Activated naive CD8-positive, alpha-beta T cell treated with anti-CD3 and anti-CD28 coated beads for 36 hours (primary cell): ENCODE results near the gene CSMD2. TPM values are rescaled to one million over a fixed set of nuclear protein-coding genes. Genes with fewer than 3 reads are reported as not detected.

Source experiments
- DNase-seq: peaks from one replicate; pipeline ENCODE4 v3.0.0; 2021
- H3K27ac Mint-ChIP-seq: one replicate; pipeline ENCODE4 v1.8.0; 2022; ENCODE audit warnings: mild to moderate bottlenecking, moderate library complexity, mixed read lengths
- H3K27me3 Mint-ChIP-seq: one replicate; pipeline ENCODE4 v1.8.0; 2022; ENCODE audit warnings: mild to moderate bottlenecking, mixed read lengths
- H3K36me3 Mint-ChIP-seq: one replicate; pipeline ENCODE4 v1.8.0; 2021; ENCODE audit warnings: mild to moderate bottlenecking, mixed read lengths
- H3K4me1 Mint-ChIP-seq: one replicate; pipeline ENCODE4 v1.8.0; 2021; ENCODE audit warnings: mixed read lengths
- H3K4me3 Mint-ChIP-seq: one replicate; pipeline ENCODE4 v1.8.0; 2022; ENCODE audit warnings: mild to moderate bottlenecking, moderate library complexity, mixed read lengths
- H3K9me3 Mint-ChIP-seq: one replicate; pipeline ENCODE4 v1.8.0; 2022; ENCODE audit warnings: mixed read lengths
- total RNA-seq, 2 experiments: library from RNA; stranded (reverse); gene quantifications; one replicate each; pipeline ENCODE4 v1.2.3, GENCODE V29; 2021

Gene CSMD2
- total RNA-seq, 2 experiments from 2014 or later = not detected

DNA sequence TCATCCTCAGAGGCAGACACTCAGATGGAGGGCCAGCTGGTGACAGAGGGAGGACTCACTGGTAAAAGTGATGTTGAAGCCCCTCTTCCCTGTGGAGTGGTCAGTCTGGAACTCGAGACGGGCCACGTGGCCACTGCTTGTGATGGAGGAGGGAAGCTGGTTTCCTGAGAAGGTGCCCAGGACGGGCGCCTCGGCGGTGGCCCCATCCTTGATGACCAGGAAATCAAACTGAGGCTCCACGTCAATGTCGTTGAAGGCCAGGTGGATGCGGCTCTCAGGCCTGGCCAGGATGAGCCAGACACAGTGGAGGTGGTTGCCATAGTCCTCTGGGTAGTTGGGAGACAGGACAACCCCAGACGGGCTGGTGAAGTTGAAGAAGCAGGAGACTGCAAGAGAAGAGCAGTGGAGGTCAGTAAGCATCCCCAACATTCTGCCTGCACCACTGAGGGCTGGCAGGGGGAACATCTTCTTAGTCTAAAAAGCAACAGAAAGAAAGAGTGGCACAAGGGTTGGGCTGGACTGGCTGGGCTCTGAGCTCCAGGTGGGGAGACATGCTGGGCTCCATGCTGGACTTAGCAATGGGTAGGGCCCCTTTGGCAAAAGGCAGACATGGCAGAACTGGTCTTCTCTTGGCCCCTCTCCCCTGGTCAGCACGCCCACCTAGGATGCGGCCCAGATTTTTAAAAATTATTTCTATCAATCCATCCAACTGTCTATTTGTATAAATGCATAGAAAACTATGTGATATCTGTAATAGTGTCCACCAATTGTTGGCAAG lies 421.6 kb downstream of the CSMD2 start:
- peaks cover 16% of the 10 kb centered on the region for H3K27me3 Mint-ChIP-seq

DNA sequence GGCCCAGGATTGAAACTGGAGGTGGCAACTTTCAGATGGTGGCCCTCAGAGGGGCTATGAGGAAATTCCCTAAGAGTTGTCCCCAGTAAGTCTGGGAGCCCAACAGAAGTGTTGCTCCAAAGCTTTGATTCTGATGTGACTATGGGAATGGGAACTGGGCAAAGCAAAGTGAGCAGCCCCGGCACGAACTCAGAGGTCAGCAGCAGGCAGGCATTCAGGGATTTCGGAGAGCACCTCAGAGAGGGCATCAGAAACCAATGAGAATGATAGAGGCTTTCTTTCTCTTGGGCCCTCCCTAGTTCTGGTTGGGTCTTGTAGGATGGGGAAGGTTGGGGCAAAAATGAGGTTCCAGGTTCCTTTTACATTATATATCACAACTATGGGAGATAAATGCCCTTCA lies 422.4 kb downstream of the CSMD2 start:
- no peaks in the 10 kb centered on the region for H3K36me3 Mint-ChIP-seq
- H3K9me3 Mint-ChIP-seq = no peaks in the 10 kb centered on the region
- no peak overlapping the region for H3K27ac Mint-ChIP-seq

More for the DNA sequence above, 421.6 kb downstream of the CSMD2 start:
- no peak for DNase-seq
- Mint-ChIP-seq H3K9me3 (no peaks in the 10 kb centered on the region), H3K27ac (no peak overlapping the region), H3K4me1 (no peaks in the 10 kb centered on the region), H3K4me3 (no peak overlapping the region), H3K36me3 (no peaks in the 10 kb centered on the region)

DNA sequence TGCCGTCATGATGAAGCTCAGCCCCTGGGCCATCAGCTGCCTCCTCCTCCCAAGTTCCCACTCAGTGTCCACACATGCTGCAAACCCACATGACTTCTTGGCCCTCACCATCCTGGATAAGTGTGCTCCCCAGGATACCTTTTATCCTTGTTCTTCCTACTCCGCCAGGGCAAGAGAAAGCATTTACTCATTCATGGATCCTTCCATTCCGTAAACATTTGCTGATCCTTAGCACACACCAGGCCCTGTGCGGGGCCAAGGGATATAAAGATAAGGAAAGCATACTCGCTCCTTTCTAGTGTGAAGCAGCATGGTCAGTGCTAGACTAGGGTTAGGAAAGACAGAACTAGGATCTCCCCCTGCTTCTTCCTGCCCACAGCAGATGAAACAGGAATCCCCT lies 423.3 kb downstream of the CSMD2 start:
- Mint-ChIP-seq H3K4me1 (no peaks in the 10 kb centered on the region), H3K27ac (no peak overlapping the region), H3K36me3 (no peaks in the 10 kb centered on the region), H3K27me3 (peaks cover 16% of the 10 kb centered on the region), H3K9me3 (no peaks in the 10 kb centered on the region), H3K4me3 (no peak overlapping the region)
- DNase-seq = no peak

More for the DNA sequence above, 422.4 kb downstream of the CSMD2 start:
- no peak for DNase-seq
- H3K4me3 Mint-ChIP-seq = no peak overlapping the region
- H3K4me1 Mint-ChIP-seq = no peaks in the 10 kb centered on the region
- H3K27me3 Mint-ChIP-seq = peaks cover 16% of the 10 kb centered on the region

DNA sequence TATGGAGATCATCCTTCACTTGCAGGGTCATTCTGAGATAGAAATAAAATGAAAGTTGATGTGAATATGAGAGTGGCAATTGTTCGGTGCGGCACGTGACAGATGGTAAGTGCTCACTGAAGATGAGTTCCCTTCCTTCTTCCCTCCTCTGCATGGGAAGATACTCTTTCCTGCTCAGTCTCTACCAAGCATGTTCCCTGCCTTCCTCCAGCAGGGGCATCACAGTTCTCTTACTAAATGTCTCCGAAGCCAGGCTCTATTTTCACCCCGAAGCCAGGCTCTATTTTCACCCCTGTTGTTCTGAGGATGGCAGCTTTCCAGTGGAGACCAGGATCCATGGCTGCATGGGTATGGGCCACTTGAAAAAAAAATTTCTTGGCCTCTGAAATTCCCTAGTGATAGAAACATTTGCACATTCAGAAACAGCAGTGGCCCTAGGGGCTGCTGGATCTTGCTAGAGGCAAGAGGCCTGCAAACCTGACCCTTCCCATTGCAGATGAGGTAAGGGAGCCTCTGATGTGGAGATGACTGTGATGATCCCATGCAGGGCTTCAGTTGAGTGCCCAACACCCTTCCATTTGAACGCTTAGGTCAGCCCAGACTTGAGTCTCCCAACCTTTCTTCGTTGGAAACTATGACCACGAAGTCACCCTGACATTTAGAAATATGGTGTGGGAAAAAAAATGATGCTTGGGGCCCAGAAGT lies 424.8 kb downstream of the CSMD2 start:
- H3K4me1 Mint-ChIP-seq = no peaks in the 10 kb centered on the region
- H3K36me3 Mint-ChIP-seq = no peaks in the 10 kb centered on the region
- H3K4me3 Mint-ChIP-seq = no peak overlapping the region
- H3K27me3 Mint-ChIP-seq = peaks cover 12% of the 10 kb centered on the region
- no peak for DNase-seq
- H3K27ac Mint-ChIP-seq = no peak overlapping the region
- H3K9me3 Mint-ChIP-seq = no peaks in the 10 kb centered on the region

DNA sequence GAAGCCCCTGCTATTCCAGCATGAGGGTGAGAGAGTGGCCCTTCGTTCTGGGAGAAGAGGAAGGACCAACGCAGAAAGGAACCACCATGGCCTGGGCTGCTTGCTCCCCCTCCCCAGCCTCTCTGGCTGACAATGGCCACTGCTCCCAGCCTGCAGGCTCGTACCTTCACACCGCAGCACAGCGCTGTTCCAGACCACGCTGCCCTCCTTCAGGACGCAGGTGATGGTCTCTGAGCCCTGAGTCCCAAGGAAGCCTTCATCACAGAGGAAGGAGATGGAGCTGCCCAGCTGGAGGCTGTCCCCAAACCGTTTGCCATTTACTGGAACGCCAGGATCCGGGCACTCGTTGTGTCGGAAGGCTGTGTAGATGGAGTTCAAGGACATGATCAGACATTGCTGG lies 426.1 kb downstream of the CSMD2 start:
- Mint-ChIP-seq H3K27me3 (peaks cover 15% of the 10 kb centered on the region), H3K27ac (no peak overlapping the region), H3K9me3 (no peaks in the 10 kb centered on the region), H3K4me1 (no peaks in the 10 kb centered on the region), H3K4me3 (no peak overlapping the region), H3K36me3 (no peaks in the 10 kb centered on the region)
- no peak for DNase-seq

DNA sequence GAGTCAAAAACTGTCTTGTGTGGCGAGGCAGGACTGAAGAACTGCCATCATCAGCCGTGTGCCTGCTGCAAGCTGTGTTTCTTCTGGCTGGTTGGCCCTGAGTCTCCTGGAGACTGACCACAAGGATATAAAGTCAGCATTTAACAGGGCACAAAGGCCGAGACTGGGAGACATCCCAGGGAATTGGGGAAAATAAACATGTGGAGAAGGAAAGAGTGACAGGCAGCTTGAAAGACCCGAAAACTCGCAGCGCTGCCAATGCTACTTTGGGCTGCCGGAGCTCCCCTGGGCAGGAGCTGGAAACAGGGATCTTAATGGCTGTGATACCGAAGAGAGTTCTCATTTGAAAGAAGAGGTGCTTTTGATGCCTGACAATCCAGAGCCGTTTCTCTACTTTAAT lies 426.5 kb downstream of the CSMD2 start:
- Mint-ChIP-seq H3K27ac (no peak overlapping the region), H3K9me3 (no peaks in the 10 kb centered on the region), H3K27me3 (peaks cover 15% of the 10 kb centered on the region), H3K36me3 (no peaks in the 10 kb centered on the region), H3K4me3 (no peak overlapping the region), H3K4me1 (no peaks in the 10 kb centered on the region)
- DNase-seq = no peak

DNA sequence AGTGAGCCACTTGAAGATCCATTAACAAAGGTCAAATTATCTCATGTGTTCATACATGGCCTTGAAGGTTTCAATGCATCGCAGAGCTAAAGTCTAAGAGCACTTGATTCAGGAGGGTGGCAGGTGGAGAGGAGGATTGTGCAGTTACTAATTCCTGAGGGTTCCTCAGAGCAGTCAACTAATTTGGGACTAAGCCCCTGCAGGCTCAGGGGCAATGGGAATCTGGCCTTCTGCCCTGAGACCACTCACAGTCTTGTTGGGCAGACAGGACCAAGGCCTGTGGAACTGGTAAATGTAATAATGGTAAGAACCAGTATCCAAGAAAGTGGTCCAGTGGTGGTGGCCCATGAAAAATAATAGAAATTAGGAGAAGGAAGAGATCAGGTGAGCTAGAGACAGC lies 428.5 kb downstream of the CSMD2 start:
- Mint-ChIP-seq H3K4me3 (no peak overlapping the region), H3K4me1 (no peaks in the 10 kb centered on the region)
- no peak for DNase-seq

DNA sequence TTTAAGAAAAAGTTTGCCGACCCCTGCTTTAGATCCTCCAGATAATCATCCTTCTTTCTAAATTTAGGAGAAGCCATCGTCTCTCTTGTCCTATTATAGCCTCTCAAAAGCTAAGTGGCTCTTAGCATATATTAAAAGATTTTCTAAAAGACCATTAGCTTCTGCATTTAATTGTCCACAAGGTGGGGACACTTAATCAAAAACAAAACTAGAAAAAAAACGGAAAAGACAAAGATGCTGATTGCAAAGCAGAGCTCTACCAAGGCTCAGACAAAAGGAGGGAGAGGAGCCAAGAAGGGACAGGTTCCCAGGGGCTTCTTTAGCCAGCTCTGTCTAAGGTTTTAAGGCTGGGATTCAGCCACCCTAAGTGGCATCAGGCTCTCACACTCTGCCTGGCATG lies 429.4 kb downstream of the CSMD2 start:
- Mint-ChIP-seq H3K27ac (no peak overlapping the region), H3K9me3 (no peaks in the 10 kb centered on the region), H3K4me3 (no peak overlapping the region), H3K4me1 (no peaks in the 10 kb centered on the region), H3K27me3 (peaks cover 11% of the 10 kb centered on the region), H3K36me3 (no peaks in the 10 kb centered on the region)
- no peak for DNase-seq

More for the DNA sequence above, 428.5 kb downstream of the CSMD2 start:
- Mint-ChIP-seq H3K27me3 (peaks cover 11% of the 10 kb centered on the region), H3K27ac (no peak overlapping the region), H3K36me3 (no peaks in the 10 kb centered on the region), H3K9me3 (no peaks in the 10 kb centered on the region)

DNA sequence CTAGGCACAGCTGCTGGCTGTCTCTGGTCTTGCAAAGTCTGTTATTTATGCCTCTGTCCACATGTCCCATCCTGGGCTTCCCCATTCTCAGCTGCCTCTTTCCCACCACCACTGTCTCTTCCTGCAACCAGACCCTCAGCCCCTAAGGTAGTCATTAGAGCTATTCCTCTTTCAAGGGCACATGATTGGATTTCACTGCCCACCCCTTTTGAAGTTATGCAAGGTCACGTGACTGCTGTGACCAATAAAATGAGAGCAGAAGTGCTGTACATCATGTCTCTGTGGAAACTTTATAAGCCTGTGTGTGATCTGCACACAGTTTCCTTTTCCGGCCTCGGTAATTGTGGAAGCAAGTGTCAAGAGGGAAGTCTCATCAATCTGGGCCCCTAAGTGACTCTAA lies 437.7 kb downstream of the CSMD2 start:
- H3K36me3 Mint-ChIP-seq = no peaks in the 10 kb centered on the region
- no peak overlapping the region for H3K27ac Mint-ChIP-seq
- H3K27me3 Mint-ChIP-seq = peaks cover 10% of the 10 kb centered on the region
- DNase-seq = no peak
- no peaks in the 10 kb centered on the region for H3K9me3 Mint-ChIP-seq
- H3K4me1 Mint-ChIP-seq = no peaks in the 10 kb centered on the region
- H3K4me3 Mint-ChIP-seq = no peak overlapping the region

DNA sequence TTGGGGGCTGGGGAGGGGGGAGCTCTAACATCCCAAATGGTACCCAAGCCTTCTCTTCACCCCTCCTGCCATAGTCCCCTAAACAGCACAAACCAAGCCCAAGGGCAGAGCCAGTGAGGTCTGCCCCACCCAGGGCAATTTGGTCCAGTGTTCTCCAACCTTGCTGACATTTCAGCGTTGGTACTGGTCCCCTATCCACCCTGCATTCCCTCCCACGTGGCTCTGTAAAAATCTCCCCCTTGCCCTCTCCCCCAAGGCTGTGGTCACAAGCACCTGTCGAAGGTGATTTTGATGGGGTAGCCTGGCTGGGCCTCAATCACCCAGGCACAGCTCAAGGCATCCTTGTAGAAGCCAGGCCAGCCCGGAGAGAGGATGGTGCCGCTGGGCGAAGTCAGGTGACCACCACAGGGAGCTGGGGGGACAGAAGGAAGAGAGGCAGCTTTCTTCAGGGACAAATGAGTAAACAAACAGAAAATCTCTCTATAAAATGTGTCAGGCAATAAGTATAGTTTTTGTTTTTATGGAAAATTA lies 438.7 kb downstream of the CSMD2 start:
- no peaks in the 10 kb centered on the region for H3K4me1 Mint-ChIP-seq
- no peaks in the 10 kb centered on the region for H3K9me3 Mint-ChIP-seq
- DNase-seq = no peak
- no peak overlapping the region for H3K4me3 Mint-ChIP-seq
- peaks cover 10% of the 10 kb centered on the region for H3K27me3 Mint-ChIP-seq
- no peak overlapping the region for H3K27ac Mint-ChIP-seq
- H3K36me3 Mint-ChIP-seq = no peaks in the 10 kb centered on the region

DNA sequence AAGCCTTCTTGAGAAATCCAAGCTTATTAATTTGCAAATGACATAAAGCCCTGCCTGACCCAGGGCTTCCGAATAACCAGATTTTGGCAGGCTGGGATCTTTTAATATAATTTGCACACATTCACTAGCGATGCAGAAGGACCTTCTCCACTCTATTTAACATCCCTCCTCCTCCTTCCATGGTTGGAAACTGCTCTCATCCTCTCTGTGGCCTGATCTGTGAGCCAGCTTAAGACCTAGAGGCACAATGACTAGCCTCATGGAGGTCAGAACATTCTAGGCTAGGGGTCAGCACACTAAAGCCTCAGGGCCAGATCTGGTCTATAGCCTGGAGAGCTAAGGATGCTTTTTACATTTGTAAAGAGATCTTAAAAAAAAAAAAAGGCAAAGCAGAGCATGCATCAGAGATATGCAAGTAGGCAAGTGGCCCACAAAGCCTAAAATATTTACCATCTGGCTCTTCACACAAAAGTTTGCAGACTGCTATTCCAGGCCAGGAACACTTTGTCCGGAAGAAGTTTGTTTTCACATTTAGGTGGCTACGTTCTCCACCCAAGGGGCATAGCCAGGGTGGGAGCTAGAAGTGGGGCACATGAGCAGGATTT lies 439.4 kb downstream of the CSMD2 start:
- Mint-ChIP-seq H3K27ac (no peak overlapping the region), H3K4me3 (no peak overlapping the region), H3K9me3 (no peaks in the 10 kb centered on the region), H3K4me1 (no peaks in the 10 kb centered on the region), H3K36me3 (no peaks in the 10 kb centered on the region), H3K27me3 (peaks cover 7% of the 10 kb centered on the region)
- DNase-seq = no peak

DNA sequence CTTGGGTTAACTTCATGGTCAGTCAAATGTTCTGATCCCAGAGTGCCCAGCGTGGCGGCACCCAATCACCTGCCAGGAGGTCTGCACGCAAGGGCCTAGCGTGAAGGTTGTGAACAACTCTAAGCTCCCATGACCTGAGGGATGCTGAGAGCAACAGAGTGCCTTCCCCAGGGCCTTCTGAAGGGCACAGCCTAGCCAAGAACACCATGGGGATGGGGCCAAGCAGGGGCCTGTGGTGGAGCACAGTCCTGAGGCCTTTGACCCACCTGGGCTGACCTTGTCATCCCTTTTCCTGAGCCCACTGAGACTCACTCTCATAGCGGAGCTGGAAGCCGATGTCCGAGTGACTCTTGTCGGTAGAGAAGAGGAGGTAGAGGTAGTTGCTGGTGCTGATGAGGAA lies 440.0 kb downstream of the CSMD2 start:
- no peak overlapping the region for H3K4me3 Mint-ChIP-seq
- no peaks in the 10 kb centered on the region for H3K9me3 Mint-ChIP-seq
- peaks cover 6% of the 10 kb centered on the region for H3K27me3 Mint-ChIP-seq
- no peak overlapping the region for H3K27ac Mint-ChIP-seq
- H3K4me1 Mint-ChIP-seq = no peaks in the 10 kb centered on the region
- no peak for DNase-seq
- no peaks in the 10 kb centered on the region for H3K36me3 Mint-ChIP-seq

DNA sequence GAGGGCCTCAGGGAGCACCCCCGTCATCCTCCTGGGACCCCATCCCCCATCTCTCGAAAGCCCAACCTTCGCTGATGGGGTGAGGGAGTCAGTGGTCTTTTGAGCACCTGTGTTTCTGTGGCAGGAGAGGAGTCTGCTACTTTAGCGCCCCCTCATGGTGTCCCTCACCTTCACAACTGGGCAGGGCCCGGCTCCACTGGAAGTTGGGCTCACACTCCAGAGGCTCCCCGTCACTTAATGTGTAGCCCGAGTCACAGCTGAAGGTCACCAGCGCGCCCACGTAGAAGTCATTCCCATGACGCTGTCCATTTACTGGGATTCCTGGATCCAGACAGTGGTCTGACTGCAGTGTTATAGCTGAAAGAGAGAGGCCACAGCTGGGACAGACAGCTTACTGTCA lies 440.7 kb downstream of the CSMD2 start:
- Mint-ChIP-seq H3K9me3 (no peaks in the 10 kb centered on the region), H3K27ac (no peak overlapping the region), H3K36me3 (no peaks in the 10 kb centered on the region), H3K4me3 (no peak overlapping the region), H3K4me1 (no peaks in the 10 kb centered on the region), H3K27me3 (peaks cover 6% of the 10 kb centered on the region)
- no peak for DNase-seq

DNA sequence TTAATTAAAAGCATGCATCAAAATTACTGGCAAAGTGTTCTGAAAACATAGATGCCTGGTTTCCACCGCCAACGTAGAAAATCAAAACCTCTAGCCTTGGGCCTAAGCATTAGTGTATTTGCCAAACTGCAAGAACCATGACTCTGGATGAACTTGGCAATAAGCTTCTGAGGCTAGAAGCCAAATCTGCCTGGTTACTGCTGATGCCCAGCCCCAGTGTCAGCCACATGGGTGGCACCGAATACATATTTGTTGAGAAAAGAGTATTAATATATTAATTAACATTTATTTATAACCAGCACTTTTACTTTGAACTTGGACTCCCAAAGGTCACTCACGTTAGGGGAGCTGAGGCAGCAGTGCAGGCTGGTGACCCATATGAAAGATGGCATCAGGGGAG lies 441.8 kb downstream of the CSMD2 start:
- H3K27ac Mint-ChIP-seq = no peak overlapping the region
- no peaks in the 10 kb centered on the region for H3K4me1 Mint-ChIP-seq
- no peaks in the 10 kb centered on the region for H3K9me3 Mint-ChIP-seq
- no peak for DNase-seq
- H3K36me3 Mint-ChIP-seq = no peaks in the 10 kb centered on the region
- peaks cover 6% of the 10 kb centered on the region for H3K27me3 Mint-ChIP-seq
- no peak overlapping the region for H3K4me3 Mint-ChIP-seq

DNA sequence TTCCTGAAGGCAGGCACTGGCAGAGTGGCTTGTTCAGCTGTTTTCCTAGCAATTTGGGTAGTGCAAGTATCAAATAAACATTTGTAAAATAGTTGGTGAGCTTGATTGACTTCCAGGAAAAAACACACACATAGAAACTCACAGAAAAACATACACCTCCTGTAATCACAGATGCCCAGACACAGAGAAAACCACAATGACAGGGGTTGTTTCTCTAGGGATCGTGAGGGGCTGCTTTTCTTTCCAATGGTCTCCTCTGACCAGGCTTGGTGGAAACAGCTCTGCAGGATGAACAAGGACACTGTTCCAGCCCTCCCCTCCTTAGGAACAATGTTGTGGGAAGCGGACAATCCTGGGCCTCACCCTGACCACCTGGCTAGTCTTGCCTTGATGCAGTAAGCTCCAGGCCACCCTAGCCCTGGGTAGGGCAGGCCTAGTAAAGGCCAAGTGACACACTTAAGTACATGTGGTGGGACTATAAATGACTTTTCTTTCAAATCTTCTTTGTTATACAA lies 443.7 kb downstream of the CSMD2 start:
- Mint-ChIP-seq H3K4me3 (no peak overlapping the region), H3K4me1 (no peaks in the 10 kb centered on the region), H3K27me3 (no peaks in the 10 kb centered on the region), H3K9me3 (no peaks in the 10 kb centered on the region), H3K27ac (no peak overlapping the region), H3K36me3 (no peaks in the 10 kb centered on the region)
- no peak for DNase-seq
